Neural progenitor cell (in vitro differentiated cells): ENCODE data around the gene TRPC4AP. TPM values are rescaled to one million over a fixed set of nuclear protein-coding genes. Genes with fewer than 3 reads are reported as not detected.
A peak's percentile ranks its signal among the peaks of the same experiment; 100 is the strongest.

Experiments used
- DNase-seq: peaks from one replicate; pipeline ENCODE4 v3.0.0-alpha.2; 2016; ENCODE audit warnings: low spot score
- H2AFZ ChIP-seq: fragments of 200-600 bp; sonication (generic); replicated peaks from 2 replicates; pipeline ENCODE4 v1.6.1; 2016; ENCODE audit warnings: antibody characterized with exemption
- H3F3A ChIP-seq: fragments of 200-600 bp; sonication (generic); 2 replicates; pipeline ENCODE4 v1.6.1; 2016; ENCODE audit warnings: antibody characterized with exemption, low read depth
- H3K27ac ChIP-seq: fragments of 200-600 bp; sonication (generic); 2 replicates; pipeline ENCODE4 v1.5.1; 2016; ENCODE audit warnings: mild to moderate bottlenecking
- H3K27me3 ChIP-seq: fragments of 200-600 bp; sonication (generic); 2 replicates; pipeline ENCODE4 v1.6.1; 2016; ENCODE audit warnings: mild to moderate bottlenecking, moderate library complexity
- H3K36me3 ChIP-seq: fragments of 200-600 bp; sonication (generic); 2 replicates; pipeline ENCODE4 v1.5.1; 2016
- H3K4me1 ChIP-seq: fragments of 200-600 bp; sonication (generic); 2 replicates; pipeline ENCODE4 v1.6.1; 2016; ENCODE audit warnings: mixed run types
- H3K4me2 ChIP-seq: fragments of 200-600 bp; sonication (generic); 2 replicates; pipeline ENCODE4 v1.6.1; 2016
- H3K4me3 ChIP-seq: fragments of 200-600 bp; sonication (generic); 2 replicates; pipeline ENCODE4 v1.5.1; 2016
- H3K79me2 ChIP-seq: fragments of 200-600 bp; sonication (generic); 2 replicates; pipeline ENCODE4 v1.6.1; 2016; ENCODE audit warnings: low read depth
- H3K9ac ChIP-seq: fragments of 200-600 bp; sonication (generic); 2 replicates; pipeline ENCODE4 v1.6.1; 2016
- H3K9me3 ChIP-seq: fragments of 200-600 bp; sonication (generic); 2 replicates; pipeline ENCODE4 v1.5.1; 2016; ENCODE audit warnings: low read depth
- H4K20me1 ChIP-seq: fragments of 200-600 bp; sonication (generic); 2 replicates; pipeline ENCODE4 v1.6.1; 2016; ENCODE audit warnings: low read depth
- H3K27ac Mint-ChIP-seq: 3 replicates; pipeline ENCODE4 v1.8.0; 2021; ENCODE audit warnings: mixed read lengths
- H3K27me3 Mint-ChIP-seq: 2 replicates; pipeline ENCODE4 v1.8.0; 2022; ENCODE audit warnings: low read depth, mild to moderate bottlenecking, inconsistent platforms, moderate library complexity, mixed read lengths; ENCODE audit not compliant: insufficient read depth
- H3K36me3 Mint-ChIP-seq: 3 replicates; pipeline ENCODE4 v1.8.0; 2021; ENCODE audit warnings: mixed read lengths
- H3K4me1 Mint-ChIP-seq: 3 replicates; pipeline ENCODE4 v1.8.0; 2021; ENCODE audit warnings: mixed read lengths
- H3K4me3 Mint-ChIP-seq: 3 replicates; pipeline ENCODE4 v1.8.0; 2021; ENCODE audit warnings: mild to moderate bottlenecking, moderate library complexity, mixed read lengths
- H3K9me3 Mint-ChIP-seq: 3 replicates; pipeline ENCODE4 v1.8.0; 2020; ENCODE audit warnings: mixed read lengths
- CTCF ChIP-seq: fragments of 200-600 bp; sonication (generic); IDR thresholded peaks from 2 replicates; pipeline ENCODE4 v1.5.1; 2017; ENCODE audit warnings: antibody characterized with exemption, mild to moderate bottlenecking
- EZH2 ChIP-seq: fragments of 200-600 bp; sonication (generic); IDR thresholded peaks from 2 replicates; pipeline ENCODE4 v1.6.1; 2017; ENCODE audit warnings: antibody characterized with exemption, mild to moderate bottlenecking, moderate library complexity
- EZH2phosphoT487 ChIP-seq: fragments of 200-600 bp; sonication (generic); IDR thresholded peaks from 2 replicates; pipeline ENCODE4 v1.6.1; 2017; ENCODE audit warnings: antibody characterized with exemption
- total RNA-seq: library from RNA; depleted of rRNA; stranded (reverse); fragments of >200 nt; gene quantifications from 2 replicates; pipeline ENCODE4 v1.2.3, GENCODE V29; 2015; ENCODE audit warnings: low replicate concordance

TRPC4AP gene
- total RNA-seq, 1 donor from 2014 or later = 73.0 TPM

GRCh38 chr20:35131934-35132333 lies 39.3 kb upstream of the TRPC4AP start:
- H3K27ac ChIP-seq = no peak overlapping the region
- no peak overlapping the region for H3K9ac ChIP-seq
- no peaks in the 10 kb centered on the region for H3K9me3 ChIP-seq
- no peak overlapping the region for H2AFZ ChIP-seq
- no peak overlapping the region for H3K4me2 ChIP-seq
- Mint-ChIP-seq H3K27ac (no peak overlapping the region), H3K4me3 (no peak overlapping the region), H3K27me3 (peaks cover 5% of the 10 kb centered on the region), H3K36me3 (peaks cover 3% of the 10 kb centered on the region), H3K9me3 (no peaks in the 10 kb centered on the region), H3K4me1 (no peaks in the 10 kb centered on the region)
- no peaks in the 10 kb centered on the region for H3K79me2 ChIP-seq
- no peak for DNase-seq
- H3F3A ChIP-seq = no peaks in the 10 kb centered on the region
- no peaks in the 10 kb centered on the region for H3K4me1 ChIP-seq
- H3K27me3 ChIP-seq = no peaks in the 10 kb centered on the region
- TF ChIP-seq CTCF (no peak), EZH2phosphoT487 (no peak), EZH2 (no peak)
- H4K20me1 ChIP-seq = no peaks in the 10 kb centered on the region
- H3K4me3 ChIP-seq = no peak overlapping the region
- no peaks in the 10 kb centered on the region for H3K36me3 ChIP-seq

GRCh38 chr20:35129647-35130069 lies 37.1 kb upstream of the TRPC4AP start:
- no peak overlapping the region for H3K4me2 ChIP-seq
- no peak overlapping the region for H3K9ac ChIP-seq
- Mint-ChIP-seq H3K27me3 (peaks cover 5% of the 10 kb centered on the region), H3K4me1 (no peaks in the 10 kb centered on the region), H3K27ac (no peak overlapping the region), H3K9me3 (no peaks in the 10 kb centered on the region), H3K4me3 (no peak overlapping the region), H3K36me3 (peaks cover 10% of the 10 kb centered on the region)
- no peaks in the 10 kb centered on the region for H3K4me1 ChIP-seq
- no peak overlapping the region for H2AFZ ChIP-seq
- no peaks in the 10 kb centered on the region for H3K9me3 ChIP-seq
- DNase-seq = no peak
- no peak overlapping the region for H3K4me3 ChIP-seq
- no peaks in the 10 kb centered on the region for H3K27me3 ChIP-seq
- H4K20me1 ChIP-seq = no peaks in the 10 kb centered on the region
- H3K79me2 ChIP-seq = no peaks in the 10 kb centered on the region
- H3F3A ChIP-seq = no peaks in the 10 kb centered on the region
- no peaks in the 10 kb centered on the region for H3K36me3 ChIP-seq
- TF ChIP-seq EZH2 = no peak
- TF ChIP-seq EZH2phosphoT487 = no peak
- no peak for TF ChIP-seq CTCF
- no peak overlapping the region for H3K27ac ChIP-seq

DNA sequence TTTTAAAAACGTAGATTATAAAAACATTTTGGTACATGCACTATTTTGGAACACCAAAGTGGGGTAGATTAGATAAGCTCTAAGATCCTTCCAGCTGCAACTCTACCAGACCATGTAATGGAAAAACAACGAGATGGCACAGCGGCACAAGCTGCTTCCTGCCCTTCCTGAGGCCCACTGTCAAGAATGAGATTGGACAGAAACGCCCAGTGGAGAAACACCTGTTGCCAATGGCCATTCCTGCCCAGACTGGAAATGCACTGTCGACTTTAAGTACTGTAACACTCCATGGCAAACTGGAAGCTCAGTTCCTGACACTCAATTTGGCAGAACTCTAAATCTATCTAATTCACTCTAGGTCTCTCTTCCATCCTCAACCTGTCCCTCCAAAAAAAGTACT lies 33.1 kb upstream of the TRPC4AP start:
- no peaks in the 10 kb centered on the region for H3K36me3 ChIP-seq
- DNase-seq = no peak
- H4K20me1 ChIP-seq = no peaks in the 10 kb centered on the region
- no peaks in the 10 kb centered on the region for H3K9me3 ChIP-seq
- H3K27me3 ChIP-seq = no peaks in the 10 kb centered on the region
- no peak for TF ChIP-seq EZH2
- TF ChIP-seq EZH2phosphoT487 = no peak
- TF ChIP-seq CTCF = no peak
- H3F3A ChIP-seq = no peaks in the 10 kb centered on the region
- no peak overlapping the region for H3K9ac ChIP-seq
- H3K27ac ChIP-seq = no peak overlapping the region
- no peak overlapping the region for H3K4me3 ChIP-seq
- Mint-ChIP-seq H3K36me3 (peaks cover 12% of the 10 kb centered on the region), H3K27me3 (no peaks in the 10 kb centered on the region), H3K4me3 (no peak overlapping the region), H3K27ac (peak overlapping the region; percentile 72), H3K9me3 (no peaks in the 10 kb centered on the region), H3K4me1 (no peaks in the 10 kb centered on the region)
- no peaks in the 10 kb centered on the region for H3K79me2 ChIP-seq
- no peak overlapping the region for H3K4me2 ChIP-seq
- H2AFZ ChIP-seq = no peak overlapping the region
- no peaks in the 10 kb centered on the region for H3K4me1 ChIP-seq
